Vagina (tissue), 2 donors: ENCODE data around the gene CD83. TPM values are rescaled to one million over a fixed set of nuclear protein-coding genes. Genes with fewer than 3 reads are reported as not detected.

Experiments used
- DNase-seq, 2 donors: peaks; one replicate each; pipeline ENCODE4 v3.0.0-alpha.2; 2017; ENCODE audit errors: extremely low spot score in 2 of 2
- H3K27ac ChIP-seq: fragments of 200-600 bp; sonication (generic); one replicate; pipeline ENCODE4 v1.5.1; 2019
- H3K27me3 ChIP-seq: fragments of 200-600 bp; sonication (generic); one replicate; pipeline ENCODE4 v1.5.1; 2019
- H3K36me3 ChIP-seq, 2 donors: fragments of 200-600 bp; sonication (generic); one replicate each; pipeline ENCODE4 v1.5.1; 2017 to 2019
- H3K4me1 ChIP-seq: fragments of 200-600 bp; sonication (generic); one replicate; pipeline ENCODE4 v1.5.1; 2019
- H3K4me3 ChIP-seq, 2 donors: fragments of 200-600 bp; sonication (generic); 1 replicate in 1 of 2; 2 replicates in 1 of 2; pipeline ENCODE4 v1.5.1; 2016 to 2019
- H3K9me3 ChIP-seq: fragments of 200-600 bp; sonication (generic); one replicate; pipeline ENCODE4 v1.5.1; 2019
- CTCF ChIP-seq, 3 experiments: fragments of 450-650 bp in 2 of 3; fragments of 200-600 bp in 1 of 3; sonication (generic) in 1 of 3; IDR thresholded peaks; one replicate each; pipeline ENCODE4 v1.5.1; 2017 to 2019; ENCODE audit warnings: antibody characterized with exemption in 3 of 3, mild to moderate bottlenecking in 2 of 3, moderate library complexity in 2 of 3
- POLR2A ChIP-seq, 2 donors: fragments of 450-650 bp; IDR thresholded peaks; one replicate each; pipeline ENCODE4 v1.6.1; 2017; ENCODE audit warnings: antibody characterized with exemption in 2 of 2, mild to moderate bottlenecking in 2 of 2, moderate library complexity in 2 of 2
- POLR2AphosphoS5 ChIP-seq, 2 donors: sonication (generic); formaldehyde crosslinking; IDR thresholded peaks; one replicate each; pipeline ENCODE4 v1.9.0; 2017; ENCODE audit warnings: antibody characterized with exemption in 2 of 2, mild to moderate bottlenecking in 2 of 2, low read depth in 1 of 2; ENCODE audit not compliant: insufficient read depth in 1 of 2
- intact Hi-C: fragments of 100-400 bp; cut with DNase I; formaldehyde crosslinking; loops from one replicate; pipeline ENCODE4 v1.15.1; 2023
- total RNA-seq: library from RNA; depleted of rRNA; stranded (reverse); fragments of >200 nt; gene quantifications from one replicate; pipeline ENCODE4 v1.2.3, GENCODE V29; 2016

CD83 gene
- total RNA-seq, 1 donor from 2014 or later: 26.0 TPM

DNA sequence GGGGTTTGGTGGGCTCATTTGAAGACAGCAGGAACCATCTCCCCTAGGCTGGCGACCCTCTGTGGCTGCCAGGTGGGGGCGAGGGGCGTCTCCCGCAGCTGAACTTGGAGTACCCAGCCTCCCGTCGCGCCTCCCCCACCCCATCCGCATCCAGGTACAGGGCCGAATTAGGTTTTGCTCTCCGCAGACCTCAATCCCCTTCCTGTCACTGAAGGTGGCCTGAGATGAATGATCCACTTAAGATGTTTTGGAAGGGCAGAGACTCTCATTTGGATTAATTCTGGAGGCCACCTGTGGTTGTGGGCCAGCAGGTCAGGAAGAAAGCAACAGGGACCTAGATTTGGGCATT, 493 bp downstream of the CD83 start:
- H3K9me3 ChIP-seq: no peaks in the 10 kb centered on the region
- TF ChIP-seq POLR2AphosphoS5 (IDR thresholded peaks at IDR 0.05; ENCODE audit: insufficient read depth in 1 of 2, low read depth in 1 of 2) (no peak), POLR2A (IDR thresholded peaks at IDR 0.05) (no peak), CTCF (IDR thresholded peaks at IDR 0.05) (no peak)
- H3K4me1 ChIP-seq: peaks cover 15% of the 10 kb centered on the region
- intact Hi-C loops: no loop called here
- no peak for DNase-seq
- H3K4me3 ChIP-seq: peak overlapping the region; percentile 64 to 95
- no peaks in the 10 kb centered on the region for H3K27me3 ChIP-seq
- peak overlapping the region; percentile 69 for H3K27ac ChIP-seq
- no peaks in the 10 kb centered on the region for H3K36me3 ChIP-seq

- DNase-seq: no peak
- Histone ChIP-seq H3K27ac (peak overlapping the region; percentile 69), H3K9me3 (no peaks in the 10 kb centered on the region), H3K27me3 (no peaks in the 10 kb centered on the region), H3K36me3 (no peaks in the 10 kb centered on the region), H3K4me3 (peak overlapping the region; percentile 64 to 95), H3K4me1 (peaks cover 15% of the 10 kb centered on the region)
- TF ChIP-seq POLR2A (IDR thresholded peaks at IDR 0.05): no peak
- no peak for TF ChIP-seq CTCF (IDR thresholded peaks at IDR 0.05)
- TF ChIP-seq POLR2AphosphoS5 (IDR thresholded peaks at IDR 0.05; ENCODE audit: insufficient read depth in 1 of 2, low read depth in 1 of 2): no peak
- intact Hi-C loops: no loop called here
Observed at GRCh38 chr6:14118446-14118845, 874 bp downstream of the CD83 start.

DNA sequence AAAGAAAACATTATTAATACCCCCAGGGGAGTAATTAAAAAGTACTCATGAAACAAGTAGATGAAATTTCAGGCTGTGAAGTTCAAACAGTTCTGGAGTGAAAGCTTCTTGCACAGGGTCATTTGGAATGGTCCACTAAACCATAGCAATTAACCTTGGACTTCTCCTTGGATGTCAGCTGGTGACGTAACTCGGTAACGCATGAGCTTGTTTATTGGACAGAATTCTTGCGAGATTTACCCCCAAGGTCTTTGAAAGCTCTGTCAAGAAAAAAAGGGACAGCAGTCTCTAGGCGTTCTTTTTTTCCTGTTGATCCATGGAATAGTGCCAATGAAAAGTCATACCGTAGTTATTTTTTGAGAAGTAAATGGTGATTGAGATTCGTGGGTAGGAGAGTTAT, 2.2 kb downstream of the CD83 start:
- peaks cover 24% of the 10 kb centered on the region for H3K4me1 ChIP-seq
- intact Hi-C loops: no loop called here
- no peak overlapping the region for H3K4me3 ChIP-seq
- H3K27me3 ChIP-seq: no peaks in the 10 kb centered on the region
- no peaks in the 10 kb centered on the region for H3K9me3 ChIP-seq
- DNase-seq: no peak
- no peaks in the 10 kb centered on the region for H3K36me3 ChIP-seq
- peak in 1 of 2 donors; percentile 48 for TF ChIP-seq POLR2AphosphoS5 (IDR thresholded peaks at IDR 0.05; ENCODE audit: insufficient read depth in 1 of 2, low read depth in 1 of 2)
- TF ChIP-seq CTCF (IDR thresholded peaks at IDR 0.05): no peak
- peak overlapping the region; percentile 39 for H3K27ac ChIP-seq

GRCh38 chr6:14120546-14120945, 3.0 kb downstream of the CD83 start:
- Histone ChIP-seq H3K4me1 (peaks cover 24% of the 10 kb centered on the region), H3K27me3 (no peaks in the 10 kb centered on the region), H3K27ac (no peak overlapping the region), H3K9me3 (no peaks in the 10 kb centered on the region), H3K4me3 (no peak overlapping the region), H3K36me3 (no peaks in the 10 kb centered on the region)
- no peak for DNase-seq
- intact Hi-C loops: no loop called here
- TF ChIP-seq POLR2AphosphoS5 (IDR thresholded peaks at IDR 0.05; ENCODE audit: insufficient read depth in 1 of 2, low read depth in 1 of 2): no peak
- no peak for TF ChIP-seq CTCF (IDR thresholded peaks at IDR 0.05)
- no peak for TF ChIP-seq POLR2A (IDR thresholded peaks at IDR 0.05)

- no peak for DNase-seq
- intact Hi-C loops: no loop called here
- no peak overlapping the region for H3K27ac ChIP-seq
Observed at GRCh38 chr6:14121936-14122344, 4.4 kb downstream of the CD83 start.

More at GRCh38 chr6:14121936-14122344, 4.4 kb downstream of the CD83 start:
- Histone ChIP-seq H3K36me3 (no peaks in the 10 kb centered on the region), H3K9me3 (no peaks in the 10 kb centered on the region), H3K27me3 (no peaks in the 10 kb centered on the region), H3K4me3 (no peak overlapping the region), H3K4me1 (peaks cover 25% of the 10 kb centered on the region)
- TF ChIP-seq CTCF (IDR thresholded peaks at IDR 0.05) (no peak), POLR2AphosphoS5 (IDR thresholded peaks at IDR 0.05; ENCODE audit: insufficient read depth in 1 of 2, low read depth in 1 of 2) (no peak), POLR2A (IDR thresholded peaks at IDR 0.05) (no peak)
